Gastroesophageal sphincter (tissue), 2 donors: ENCODE results near the gene ARL11.
A peak's percentile ranks its signal among the peaks of the same experiment; 100 is the strongest.

ENCODE experiments used
- EP300 ChIP-seq: sonication (generic); formaldehyde crosslinking; IDR thresholded peaks from one replicate; pipeline ENCODE4 v1.6.1; 2017; ENCODE audit warnings: antibody characterized with exemption, mild to moderate bottlenecking
- POLR2A ChIP-seq, 2 donors: fragments of 450-650 bp; IDR thresholded peaks; one replicate each; pipeline ENCODE4 v1.6.1; 2017; ENCODE audit warnings: antibody characterized with exemption in 2 of 2, mild to moderate bottlenecking in 2 of 2, moderate library complexity in 1 of 2

- TF ChIP-seq EP300 (no peak), POLR2A (IDR thresholded peaks at IDR 0.05) (peak; percentile 61 to 69)
Measured at GRCh38 chr13:49585220-49586157, 42.8 kb upstream of the ARL11 start, which contains the start of gene RCBTB1.
